ENCODE data around the gene TMEM132C. TPM values are rescaled to one million over a fixed set of nuclear protein-coding genes. Genes with fewer than 3 reads are reported as not detected.

Gene TMEM132C
- total and polyA plus RNA-seq, 2 experiments from 2014 or later, result 10.6 to 16.5 TPM

GRCh38 chr12:128449146-128449894, 182.3 kb downstream of the TMEM132C start:
- Histone ChIP-seq H3K36me3 (replicated peaks; ENCODE audit: insufficient read depth, low read depth) (no peaks in the 10 kb centered on the region), H3K27me3 (no peaks in the 10 kb centered on the region)

GRCh38 chr12:128450810-128451209, 183.8 kb downstream of the TMEM132C start:
- H3K27ac ChIP-seq, result no peak overlapping the region
- no peaks in the 10 kb centered on the region for H4K20me1 ChIP-seq (ENCODE audit: insufficient read depth, poor library complexity, severe bottlenecking)
- H2AFZ ChIP-seq, result no peak overlapping the region
- H3K4me2 ChIP-seq, result no peak overlapping the region
- H3K79me2 ChIP-seq, result no peaks in the 10 kb centered on the region
- no peak for DNase-seq (ENCODE audit: low spot score)
- no peaks in the 10 kb centered on the region for H3K9me2 ChIP-seq (replicated peaks; ENCODE audit: insufficient read depth)
- 94% methylated on average over 3 of the region's 3 CpGs for WGBS (ENCODE audit: low lambda C conversion rate, missing lambda C conversion rate)
- H3K27me3 ChIP-seq, result no peaks in the 10 kb centered on the region
- no peaks in the 10 kb centered on the region for H3K9me3 ChIP-seq (ENCODE audit: low read depth)
- TF ChIP-seq CTCF (IDR thresholded peaks at IDR 0.05; ENCODE audit: poor library complexity) (no peak), EZH2 (IDR thresholded peaks at IDR 0.05; ENCODE audit: borderline replicate concordance) (no peak)
- H3K4me3 ChIP-seq, result no peak overlapping the region
- no peaks in the 10 kb centered on the region for H3K36me3 ChIP-seq (replicated peaks; ENCODE audit: insufficient read depth, low read depth)
- H3K4me1 ChIP-seq (ENCODE audit: insufficient read depth), result no peaks in the 10 kb centered on the region

More at GRCh38 chr12:128449146-128449894, 182.3 kb downstream of the TMEM132C start:
- H2AFZ ChIP-seq, result no peak overlapping the region
- no peaks in the 10 kb centered on the region for H3K9me3 ChIP-seq (ENCODE audit: low read depth)
- no peaks in the 10 kb centered on the region for H3K4me1 ChIP-seq (ENCODE audit: insufficient read depth)
- H4K20me1 ChIP-seq (ENCODE audit: insufficient read depth, poor library complexity, severe bottlenecking), result no peaks in the 10 kb centered on the region
- no peak overlapping the region for H3K27ac ChIP-seq
- no peak overlapping the region for H3K4me2 ChIP-seq
- H3K9me2 ChIP-seq (replicated peaks; ENCODE audit: insufficient read depth), result no peaks in the 10 kb centered on the region
- 45% methylated on average over 7 of the region's 7 CpGs for WGBS (ENCODE audit: low lambda C conversion rate, missing lambda C conversion rate)
- TF ChIP-seq CTCF (IDR thresholded peaks at IDR 0.05; ENCODE audit: poor library complexity), result no peak
- no peak for TF ChIP-seq EZH2phosphoT487 (IDR thresholded peaks at IDR 0.05; ENCODE audit: low read depth, severe bottlenecking, unreplicated experiment)
- no peak for TF ChIP-seq EZH2 (IDR thresholded peaks at IDR 0.05; ENCODE audit: borderline replicate concordance)
- no peaks in the 10 kb centered on the region for H3K79me2 ChIP-seq
- no peak for DNase-seq (ENCODE audit: low spot score)
- no peak overlapping the region for H3K4me3 ChIP-seq

GRCh38 chr12:128455851-128456250, 188.9 kb downstream of the TMEM132C start:
- peak; percentile 30 for DNase-seq (ENCODE audit: low spot score)
- Histone ChIP-seq H3K9me2 (replicated peaks; ENCODE audit: insufficient read depth) (no peaks in the 10 kb centered on the region), H3K4me1 (ENCODE audit: insufficient read depth) (no peaks in the 10 kb centered on the region), H3K79me2 (no peaks in the 10 kb centered on the region), H3K9me3 (ENCODE audit: low read depth) (no peaks in the 10 kb centered on the region), H4K20me1 (ENCODE audit: insufficient read depth, poor library complexity, severe bottlenecking) (no peaks in the 10 kb centered on the region), H3K27me3 (no peaks in the 10 kb centered on the region), H3K4me2 (no peak overlapping the region), H3K36me3 (replicated peaks; ENCODE audit: insufficient read depth, low read depth) (no peaks in the 10 kb centered on the region), H3K4me3 (no peak overlapping the region), H2AFZ (no peak overlapping the region), H3K27ac (no peak overlapping the region)
- WGBS (ENCODE audit: low lambda C conversion rate, missing lambda C conversion rate), result 59% methylated on average over 5 of the region's 5 CpGs
- TF ChIP-seq EZH2phosphoT487 (IDR thresholded peaks at IDR 0.05; ENCODE audit: low read depth, severe bottlenecking, unreplicated experiment), result no peak
- no peak for TF ChIP-seq EZH2 (IDR thresholded peaks at IDR 0.05; ENCODE audit: borderline replicate concordance)
- TF ChIP-seq CTCF (IDR thresholded peaks at IDR 0.05; ENCODE audit: poor library complexity), result no peak
